Endothelial cell of umbilical vein (primary cell): ENCODE measurements around the gene DHRS2. TPM values are rescaled to one million over a fixed set of nuclear protein-coding genes. Genes with fewer than 3 reads are reported as not detected.

Experiments
- BruUV-seq: library from RNA; stranded (reverse); fragments of 400-500 nt; replicated peaks from 2 replicates; lab custom pipeline; 2021; lab: Mats Ljungman, UMichigan
- CTCF ChIA-PET: fragments of 300-600, 350-600 bp; sonication (Branson Sonifier 250); formaldehyde crosslinking; loops from one replicate; lab custom pipeline; 2021; ENCODE audit warnings: antibody characterized with exemption, inconsistent platforms; lab: Charles Lee
- POLR2A ChIA-PET: fragments of 300-600, 350-600 bp; sonication (Branson Sonifier 250); formaldehyde crosslinking; loops from one replicate; lab custom pipeline; 2021; ENCODE audit warnings: antibody characterized with exemption, inconsistent platforms; lab: Charles Lee
- DNase-seq: peaks from one replicate; pipeline ENCODE4 v3.0.0-alpha.2; 2011; ENCODE audit warnings: low read depth, low spot score
- FAIRE-seq: peaks from 2 replicates; lab custom pipeline; 2011; peaks lifted over from hg19 to GRCh38; lab: Jason Lieb, UNC
- H2AFZ ChIP-seq: 2 replicates; pipeline ENCODE4 v1.6.0; 2012; ENCODE audit warnings: low read depth, low read length, control low read depth, inconsistent platforms
- H3K27ac ChIP-seq: 2 replicates; pipeline ENCODE4 v1.5.1; 2011; ENCODE audit warnings: low read depth, mild to moderate bottlenecking, control low read depth, low read length, moderate library complexity; ENCODE audit not compliant: insufficient read depth
- H3K27me3 ChIP-seq, 2 experiments: 2 replicates each; pipeline versions ENCODE4 v1.6.0 to v1.6.1; 2011; ENCODE audit warnings: low read length in 2 of 2, mixed read lengths in 1 of 2; ENCODE audit not compliant: control insufficient read depth in 2 of 2, insufficient read depth in 2 of 2
- H3K36me3 ChIP-seq, 2 experiments: 2 replicates in 1 of 2; 3 replicates in 1 of 2; pipeline ENCODE4 v1.5.1; 2011; ENCODE audit warnings: low read length in 2 of 2, mild to moderate bottlenecking in 1 of 2, moderate library complexity in 1 of 2; ENCODE audit not compliant: control insufficient read depth in 2 of 2, insufficient read depth in 2 of 2; ENCODE audit errors: extremely low read depth in 1 of 2
- H3K4me1 ChIP-seq: 3 replicates; pipeline ENCODE4 v1.5.1; 2011; ENCODE audit warnings: mild to moderate bottlenecking, low read length; ENCODE audit not compliant: control insufficient read depth, insufficient read depth; ENCODE audit errors: extremely low read depth
- H3K4me2 ChIP-seq: 2 replicates; pipeline ENCODE4 v1.6.1; 2011; ENCODE audit warnings: low read length, control low read depth, mixed read lengths; ENCODE audit not compliant: insufficient read depth
- H3K4me3 ChIP-seq, 3 experiments: fragments of 200-600 bp in 1 of 3; sonication (generic), shearing (Covaris generic) in 1 of 3; replicated peaks in 1 of 3; 2 replicates each; pipeline ENCODE4 v1.5.1; 2011 to 2016; ENCODE audit warnings: control low read depth in 3 of 3, low read length in 3 of 3, mild to moderate bottlenecking in 2 of 3, inconsistent platforms in 1 of 3, low read depth in 1 of 3, moderate library complexity in 1 of 3; ENCODE audit not compliant: insufficient read depth in 1 of 3
- H3K79me2 ChIP-seq: 2 replicates; pipeline ENCODE4 v1.6.0; 2012; ENCODE audit warnings: low read length, inconsistent platforms; ENCODE audit not compliant: control insufficient read depth, insufficient read depth
- H3K9ac ChIP-seq: replicated peaks from 2 replicates; pipeline ENCODE3; 2011; ENCODE audit warnings: low read length, control low read depth; ENCODE audit not compliant: insufficient read depth; ENCODE audit errors: extremely low read depth
- H3K9me1 ChIP-seq: replicated peaks from 3 replicates; pipeline ENCODE4 v1.6.0; 2011; ENCODE audit warnings: mild to moderate bottlenecking, low read length; ENCODE audit not compliant: control insufficient read depth, insufficient read depth; ENCODE audit errors: extremely low read depth
- H3K9me3 ChIP-seq: replicated peaks from 2 replicates; pipeline ENCODE4 v1.5.1; 2012; ENCODE audit warnings: low read length, inconsistent platforms; ENCODE audit not compliant: control insufficient read depth, insufficient read depth
- H4K20me1 ChIP-seq: replicated peaks from 2 replicates; pipeline ENCODE3; 2011; ENCODE audit warnings: mild to moderate bottlenecking, low read length; ENCODE audit not compliant: control insufficient read depth, insufficient read depth; ENCODE audit errors: extremely low read depth
- CTCF ChIP-seq, 2 donors: IDR thresholded peaks; 1 replicate in 1 of 2; 2 replicates in 1 of 2; pipeline ENCODE4 v1.5.1; 2011; ENCODE audit warnings: low read length in 2 of 2, mild to moderate bottlenecking in 2 of 2, moderate library complexity in 2 of 2, control low read depth in 1 of 2, inconsistent platforms in 1 of 2, low read depth in 1 of 2; ENCODE audit not compliant: insufficient read depth in 1 of 2; ENCODE audit errors: extremely low read depth in 1 of 2
- FOS ChIP-seq: IDR thresholded peaks from 2 replicates; pipeline ENCODE4 v1.6.1; 2011; ENCODE audit warnings: mild to moderate bottlenecking, low read length, moderate library complexity, borderline replicate concordance; ENCODE audit not compliant: insufficient read depth
- POLR2A ChIP-seq: IDR thresholded peaks from 2 replicates; pipeline ENCODE4 v1.6.1; 2012; ENCODE audit warnings: low read depth, mild to moderate bottlenecking, control low read depth, low read length
- POLR2AphosphoS5 ChIP-seq: IDR thresholded peaks from 2 replicates; pipeline ENCODE4 v1.6.1; 2012; ENCODE audit warnings: low read depth, mild to moderate bottlenecking, control low read depth, low read length, moderate library complexity; ENCODE audit not compliant: insufficient read depth
- dilution Hi-C: fragments of 300-500 bp; cut with MboI; formaldehyde crosslinking; loops from one replicate; pipeline ENCODE4 v1.15.0; 2019; ENCODE audit warnings: low sequenced_read_pairs; ENCODE audit not compliant: extremely low pct_ligation_motif_present
- intact Hi-C: fragments of 100-400 bp; cut with micrococcal nuclease; formaldehyde crosslinking; loops from one replicate; pipeline ENCODE4 v1.10.0; 2022
- polyA plus RNA-seq, 4 experiments: library from polyadenylated mRNA; depleted of rRNA in 3 of 4; stranded (reverse) in 3 of 4; unstranded in 1 of 4; fragments of >200 nt; gene quantifications; 2 replicates each; pipeline versions ENCODE4 v1.2.1 to v1.2.3, GENCODE V29; 2011 to 2012; ENCODE audit warnings: missing spikeins in 1 of 4
- total RNA-seq: library from RNA; stranded (reverse); gene quantifications from 2 replicates; pipeline ENCODE4 v1.2.3, GENCODE V29; 2021

DHRS2 gene
- total and polyA plus RNA-seq, 2 donors (not counting 3 experiments of a cell fraction or from before 2014, with no cell fraction given) = 0.10 TPM; not detected in 1

- TF ChIP-seq FOS (no peak), POLR2AphosphoS5 (no peak), CTCF (IDR thresholded peaks at IDR 0.05; ENCODE audit: extremely low read depth in 1 of 2, insufficient read depth in 1 of 2, low read depth in 1 of 2, low read length in 2 of 2) (no peak), POLR2A (no peak)
- Histone ChIP-seq H3K4me1 (no peaks in the 10 kb centered on the region), H3K9me3 (no peaks in the 10 kb centered on the region), H3K27ac (no peak overlapping the region), H2AFZ (no peak overlapping the region), H3K79me2 (no peaks in the 10 kb centered on the region), H3K9ac (no peak overlapping the region), H3K9me1 (no peaks in the 10 kb centered on the region), H3K4me2 (no peak overlapping the region), H3K4me3 (no peak overlapping the region), H3K27me3 (peaks cover 18 to 23% of the 10 kb centered on the region in 2 experiments), H4K20me1 (no peaks in the 10 kb centered on the region), H3K36me3 (no peaks in the 10 kb centered on the region)
- BruUV-seq = no TSS peak
- no peak for DNase-seq
- intact Hi-C loops (no loop called here), dilution Hi-C loops (no loop called here)
- ChIA-PET POLR2A (no interaction called here), CTCF (interaction anchor here (1.1 to 2.0 kb wide), 4 partner anchors 9 to 61 kb away, joined by 3 to 8 read pairs (median 4); no protein-coding TSS in a partner anchor)
- FAIRE-seq = no peak
Observed at GRCh38 chr14:23693252-23693775, 57.1 kb downstream of the DHRS2 start.
